HG02973 (cell line): ENCODE results near the gene ZFR2.
"Not testable (repeated sequence)": the region's sequence is repeated elsewhere in the genome, so short reads cannot be mapped to it uniquely, and the experiment has no call there.

Experiments used
- ATAC-seq: cut with Tn5 transposase; IDR thresholded peaks from one replicate; pipeline ENCODE4 v1.9.1; 2021; ENCODE audit warnings: moderate library complexity; ENCODE audit not compliant: unreplicated experiment

The ZFR2 gene

DNA sequence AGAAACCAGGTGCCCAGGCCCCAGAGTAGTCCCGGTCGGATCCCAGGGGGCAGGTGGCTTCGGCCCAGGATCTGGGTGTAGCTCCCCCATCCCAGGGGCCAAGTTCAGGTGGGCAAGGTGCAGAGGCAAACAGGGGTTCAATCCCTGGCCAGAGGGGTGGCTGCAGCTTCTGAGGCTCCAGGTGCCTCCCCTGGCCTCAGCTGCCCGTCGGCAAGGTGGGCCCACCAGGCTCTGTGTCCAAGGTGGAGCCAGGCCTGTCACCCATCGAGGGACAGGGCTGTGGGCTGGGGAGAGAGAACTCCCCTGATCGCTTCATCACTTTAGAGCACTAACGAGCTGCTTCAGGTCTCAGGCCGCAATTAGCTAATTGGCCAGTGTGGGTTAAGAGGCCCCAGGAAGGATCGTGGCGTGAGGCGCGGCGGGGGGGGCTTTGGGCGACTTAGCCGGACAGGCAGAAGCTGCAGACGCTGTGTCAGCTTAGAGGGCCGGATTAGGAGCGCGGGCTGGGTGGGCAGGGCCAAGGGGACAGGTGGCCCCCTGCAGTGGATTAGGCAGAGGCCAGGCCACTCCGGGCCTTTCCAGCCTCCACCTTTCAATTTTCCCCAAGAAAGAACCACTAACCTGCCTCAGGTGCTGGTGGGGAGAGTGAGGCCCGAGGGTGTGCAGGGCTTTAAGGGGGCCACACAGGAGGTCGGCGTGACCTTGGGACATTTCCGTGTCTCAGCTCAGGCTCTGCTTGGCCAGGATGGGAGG, 94.0 kb downstream of the ZFR2 start:
- no peak for ATAC-seq

DNA sequence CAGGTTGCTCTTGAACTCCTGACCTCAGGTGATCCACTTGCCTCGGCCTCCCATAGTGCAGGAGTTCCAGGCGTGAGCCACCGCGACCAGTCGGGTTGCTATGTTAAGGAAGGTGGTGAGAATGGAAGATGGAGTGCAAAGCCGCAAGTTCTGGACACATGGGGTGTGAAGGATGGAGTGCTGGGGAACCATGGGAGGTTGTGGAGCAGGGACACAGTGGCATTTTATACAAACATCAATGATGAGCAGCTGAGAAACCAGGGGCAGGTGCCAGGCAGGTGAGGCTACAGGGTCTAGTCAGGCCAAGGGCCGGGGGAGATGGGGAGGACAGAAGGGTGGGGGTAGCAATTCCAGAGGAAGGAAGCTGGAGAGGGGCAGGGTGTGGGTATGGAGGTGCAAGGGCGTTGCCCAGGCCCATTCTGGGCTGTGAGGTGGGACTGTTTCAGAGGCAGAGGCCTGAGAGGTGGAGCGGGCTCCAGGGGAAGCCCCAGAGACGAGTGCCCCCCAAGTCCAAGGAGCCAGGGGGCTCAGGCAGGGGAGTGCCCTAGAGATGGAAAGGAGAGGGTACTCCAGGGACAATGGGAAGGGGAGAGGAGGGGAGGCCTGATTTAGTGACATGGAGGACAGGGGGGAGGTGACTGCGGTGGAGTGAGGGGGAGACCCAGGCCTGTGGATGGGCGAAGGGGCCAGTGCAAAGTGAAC, 94.9 kb downstream of the ZFR2 start:
- no peak for ATAC-seq

- ATAC-seq = no peak
Measured at GRCh38 chr19:3771906-3772455, 96.9 kb downstream of the ZFR2 start, which contains the start of gene RAX2. Gene RAX2 (minus strand): TSS chr19:3772228. CDS start chr19:3771742, 486 bp downstream.

GRCh38 chr19:3771000-3771905, 97.6 kb downstream of the ZFR2 start:
- ATAC-seq = no peak

- no peak for ATAC-seq
Measured at GRCh38 chr19:3770136-3770999, 98.5 kb downstream of the ZFR2 start.

GRCh38 chr19:3769494-3769893, 99.3 kb downstream of the ZFR2 start:
- ATAC-seq = no peak

- no peak for ATAC-seq
Measured at GRCh38 chr19:3768748-3769099, 100.1 kb downstream of the ZFR2 start.

DNA sequence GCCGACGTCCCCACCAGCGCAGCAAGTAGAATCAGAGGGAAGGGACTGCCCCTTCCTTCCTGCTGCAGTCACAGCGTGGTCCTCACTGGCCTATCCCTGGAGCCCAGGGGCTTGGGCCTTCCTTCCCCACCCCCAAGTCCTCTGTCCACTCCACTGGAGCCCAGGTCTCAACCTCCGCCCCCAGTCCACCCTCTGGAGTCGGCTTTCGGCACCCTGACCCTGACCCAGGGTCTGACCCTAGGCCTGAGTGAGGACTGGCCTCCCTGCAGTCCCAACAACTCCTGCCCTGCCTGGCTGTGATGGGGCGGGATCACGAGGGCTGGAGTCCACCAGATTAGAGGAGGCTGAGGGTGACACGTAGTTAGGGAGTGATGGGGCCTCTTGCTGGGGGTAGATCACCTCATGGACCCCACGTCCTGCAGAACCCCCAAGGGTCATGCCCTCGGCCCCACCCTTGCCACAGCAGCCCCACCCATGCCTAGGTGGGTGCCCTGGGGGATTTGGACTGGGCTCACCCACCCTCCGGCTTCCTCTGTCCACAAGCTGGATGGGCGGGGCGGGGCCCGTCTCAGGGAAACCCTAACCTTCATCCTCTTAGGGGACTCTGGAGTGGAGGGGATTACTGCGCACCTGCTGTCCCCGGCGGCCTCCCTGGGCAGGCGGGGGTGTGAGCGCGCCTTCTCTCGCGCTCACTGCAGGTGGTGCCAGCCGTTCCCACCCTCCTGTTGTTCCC, 100.7 kb downstream of the ZFR2 start:
- ATAC-seq = no peak

DNA sequence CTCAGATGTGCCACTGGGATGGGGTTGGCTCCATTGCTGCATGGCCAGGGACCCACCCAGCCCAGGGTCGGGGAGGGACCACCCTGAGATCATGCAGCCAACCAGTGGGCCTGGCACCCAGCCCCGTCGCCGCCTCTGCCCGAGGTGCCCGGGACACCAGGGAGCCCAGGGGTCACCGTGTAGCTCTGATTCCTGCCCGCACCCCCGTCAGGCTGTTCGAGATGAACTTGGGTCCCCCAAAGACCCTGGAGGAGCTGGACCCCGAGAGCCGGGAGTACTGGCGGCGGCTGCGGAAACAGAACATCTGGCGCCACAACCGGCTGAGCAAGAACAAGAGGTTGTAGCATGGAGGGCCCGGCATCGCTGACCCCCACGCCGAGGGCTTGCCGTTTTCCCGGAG, 101.8 kb downstream of the ZFR2 start:
- no peak for ATAC-seq

DNA sequence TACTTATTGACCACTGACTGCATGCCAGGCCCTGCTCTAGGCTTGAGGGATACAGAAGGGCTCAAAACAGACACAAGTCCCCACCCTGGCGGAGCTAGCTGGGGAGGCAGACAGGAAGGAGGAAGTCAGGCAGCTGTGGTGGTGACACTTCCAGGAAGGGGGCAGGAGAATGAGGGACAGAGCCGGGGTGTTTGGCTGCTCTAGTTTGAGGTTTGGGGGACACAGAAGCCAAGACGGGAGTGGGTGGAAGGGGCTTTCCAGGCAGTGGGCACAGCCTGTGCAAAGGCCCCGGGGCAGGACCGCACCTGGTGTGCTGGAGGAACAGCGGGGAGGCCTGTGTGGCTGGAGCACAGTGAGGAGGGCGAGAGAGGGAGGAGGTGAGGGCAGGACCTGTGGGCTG, 102.3 kb downstream of the ZFR2 start:
- ATAC-seq = no peak

- not testable (repeated sequence) for ATAC-seq
Measured at GRCh38 chr19:3765757-3766156, 103.1 kb downstream of the ZFR2 start.

- ATAC-seq = no peak
Measured at GRCh38 chr19:3765121-3765520, 103.7 kb downstream of the ZFR2 start.

DNA sequence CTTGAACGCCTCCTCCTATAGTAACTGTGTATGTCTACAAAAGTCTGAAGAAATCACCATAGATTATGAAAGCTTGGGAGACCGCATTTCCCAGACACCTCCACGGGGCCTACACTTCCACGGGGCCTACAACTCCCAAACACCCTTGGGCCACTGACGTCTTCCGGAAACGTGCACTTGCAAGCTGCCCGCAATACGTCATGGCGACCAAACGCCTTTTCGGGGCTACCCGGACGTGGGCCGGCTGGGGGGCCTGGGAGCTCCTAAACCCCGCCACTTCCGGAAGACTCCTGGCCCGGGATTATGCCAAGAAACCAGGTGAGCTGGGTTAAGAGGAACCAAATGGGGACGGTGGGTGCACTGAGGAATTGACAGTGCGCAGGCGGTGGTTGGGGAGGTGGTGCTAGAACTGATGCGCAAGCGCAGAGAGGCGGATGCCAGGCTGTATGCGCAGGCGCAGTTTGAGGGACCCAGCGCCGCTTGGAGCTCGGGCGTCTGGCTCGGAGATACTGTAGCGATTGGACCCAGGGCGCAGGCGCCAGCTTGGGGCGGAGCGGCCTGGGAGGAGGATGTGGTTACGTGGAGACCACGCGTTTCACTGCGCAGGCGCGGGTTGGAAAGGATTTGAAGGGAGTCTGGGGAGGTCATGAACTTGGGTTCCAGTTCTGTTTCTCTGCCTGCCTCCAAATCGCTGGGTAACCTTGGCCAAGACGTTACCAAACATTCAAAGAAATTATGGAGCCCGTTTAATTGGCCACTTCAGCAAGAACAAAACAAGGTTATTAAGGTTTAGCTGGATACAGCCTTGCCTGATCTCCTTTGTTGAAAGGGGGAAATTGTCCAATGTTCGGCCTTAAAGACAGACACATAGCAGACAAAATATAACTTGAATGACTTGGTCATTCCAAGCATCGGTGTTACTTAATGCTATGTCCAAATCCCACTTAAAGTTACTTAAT, 106.1 kb downstream of the ZFR2 start, which contains the start of gene MRPL54:
Gene MRPL54 (plus strand): TSS at position 182 of the 959 bp plus-strand sequence. CDS start 19 bp downstream, at position 201.
- peak; percentile 65 for ATAC-seq

DNA sequence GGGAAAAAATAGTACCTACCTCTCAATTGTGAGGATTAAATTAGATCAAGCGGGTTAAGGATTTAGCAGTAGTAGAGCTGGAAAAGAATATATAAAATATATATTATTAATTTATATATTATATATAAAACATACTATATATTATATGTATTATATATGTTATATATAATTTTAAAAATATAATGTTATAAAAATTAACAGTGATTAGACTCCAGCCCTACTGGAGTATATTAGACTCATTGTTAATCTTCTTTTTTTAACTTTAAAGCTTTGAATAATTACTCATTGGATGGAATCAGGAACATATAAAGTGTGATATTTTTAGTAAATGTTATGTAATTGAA, 106.7 kb downstream of the ZFR2 start:
- ATAC-seq = no peak

- ATAC-seq = peak; percentile 48
Measured at GRCh38 chr19:3761382-3762129, 107.3 kb downstream of the ZFR2 start, which contains the start of gene APBA3. Gene APBA3 (minus strand): TSS chr19:3761692. CDS start chr19:3760264, 1,428 bp downstream.

GRCh38 chr19:3760871-3761361, 107.9 kb downstream of the ZFR2 start:
- ATAC-seq = no peak

DNA sequence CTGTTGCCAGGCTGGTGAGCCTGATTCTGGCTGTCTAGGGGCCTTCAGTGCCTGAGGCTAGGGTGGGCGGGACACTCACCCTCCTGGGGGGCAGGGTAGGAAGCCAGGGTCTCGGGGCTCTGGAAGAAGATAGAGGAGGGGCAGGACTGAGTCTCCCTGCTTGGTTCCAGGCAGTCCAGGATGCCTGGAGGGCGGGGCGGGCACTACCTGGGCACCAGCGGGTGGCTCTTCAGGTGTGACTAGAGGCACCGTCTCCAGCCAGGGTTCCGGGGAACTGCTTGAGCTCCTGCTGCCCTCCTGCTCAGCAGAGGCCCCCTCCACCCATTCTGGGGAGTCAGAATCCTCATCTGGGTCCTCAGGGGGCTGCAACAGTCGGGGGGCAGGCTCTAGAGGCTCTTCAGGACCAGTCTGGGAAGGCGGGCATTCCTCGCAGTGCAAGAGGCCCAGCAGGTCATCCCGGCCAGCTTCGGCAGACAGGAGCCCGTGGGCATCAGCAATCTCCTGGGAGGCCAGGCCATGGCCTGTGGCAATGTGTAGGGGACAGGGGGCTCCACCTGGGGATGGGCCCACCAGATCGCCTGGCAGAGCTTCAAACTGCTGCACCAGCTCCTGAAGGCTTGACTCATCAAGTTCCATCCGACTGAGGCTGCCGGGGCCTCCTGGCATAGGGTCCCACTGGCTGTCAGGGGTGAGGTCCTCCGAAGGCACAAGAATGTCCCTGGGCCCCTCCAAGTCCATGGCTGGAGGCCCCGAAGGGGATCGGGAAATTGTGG, 109.2 kb downstream of the ZFR2 start:
- ATAC-seq = no peak
